Aorta (tissue), 5 donors: ENCODE data around the gene DCAF6. TPM values are rescaled to one million over a fixed set of nuclear protein-coding genes. Genes with fewer than 3 reads are reported as not detected.

ENCODE experiments used
- ATAC-seq: fragments of 200-7000 bp; cut with Tn5 transposase; one replicate; pipeline ENCODE4 v1.9.1; 2022; ENCODE audit warnings: moderate library complexity; ENCODE audit not compliant: low FRiP score
- DNase-seq, 2 donors: peaks; one replicate each; pipeline ENCODE4 v3.0.0-alpha.2; 2020
- H3K27ac ChIP-seq, 2 donors: one replicate each; pipeline ENCODE4 v1.5.1; 2013; ENCODE audit warnings: low read length in 2 of 2, mild to moderate bottlenecking in 2 of 2, moderate library complexity in 2 of 2, control low read depth in 1 of 2, inconsistent platforms in 1 of 2, low read depth in 1 of 2
- H3K27me3 ChIP-seq, 2 donors: one replicate each; pipeline ENCODE4 v1.6.1; 2013; ENCODE audit warnings: control low read depth in 1 of 2, low read length in 1 of 2, mild to moderate bottlenecking in 1 of 2, moderate library complexity in 1 of 2; ENCODE audit not compliant: insufficient read depth in 2 of 2, control insufficient read depth in 1 of 2
- H3K36me3 ChIP-seq, 2 donors: one replicate each; pipeline ENCODE4 v1.6.1; 2013; ENCODE audit warnings: control low read depth in 1 of 2, low read length in 1 of 2, mild to moderate bottlenecking in 1 of 2; ENCODE audit not compliant: insufficient read depth in 2 of 2, control insufficient read depth in 1 of 2
- H3K4me1 ChIP-seq, 2 donors: one replicate each; pipeline ENCODE4 v1.6.1; 2013; ENCODE audit warnings: low read length in 2 of 2, control low read depth in 1 of 2, mild to moderate bottlenecking in 1 of 2, moderate library complexity in 1 of 2; ENCODE audit not compliant: insufficient read depth in 2 of 2, control insufficient read depth in 1 of 2
- H3K4me3 ChIP-seq, 2 donors: one replicate each; pipeline ENCODE4 v1.5.1; 2013; ENCODE audit warnings: low read length in 2 of 2, control low read depth in 1 of 2, mild to moderate bottlenecking in 1 of 2
- H3K9me3 ChIP-seq: one replicate; pipeline ENCODE4 v1.6.1; 2013; ENCODE audit warnings: mild to moderate bottlenecking, low read length; ENCODE audit not compliant: control insufficient read depth
- WGBS, 2 donors: extraction: QIAGEN DNeasy Blood & Tissue Kit; methylation state at CpG; one replicate each; pipeline ENCODE4 v1.1.7; 2013; 5-methylcytosine and 5-hydroxymethylcytosine counted together
- intact Hi-C, 2 donors: fragments of 100-400 bp; cut with DNase I; formaldehyde crosslinking; loops; one replicate each; pipeline versions ENCODE4 v1.14.2 to v1.15.0; 2022
- polyA plus RNA-seq, 2 donors: library from polyadenylated mRNA; stranded (reverse); fragments of 200-250 nt; gene quantifications; one replicate each; pipeline ENCODE4 v1.2.3, GENCODE V29; 2013
- total RNA-seq, 2 donors: library from RNA; stranded (reverse); fragmentation: NEBNext Ultra II Directional; extraction: Animal tissue kit (Norgen Biotek cat#: 25700); gene quantifications; one replicate each; pipeline ENCODE4 v1.2.1, GENCODE V29; 2021
- donor health status: healthy with polysubstance abuse.
- donor health status: Bipolar disorder and iron deficiency.
- donor health status: DM: no; HTN: no; CAD: no.
- donor health status: DM: no; HTN: no; CAD: no.
- donor health status: DM: yes; HTN: yes; CAD: no.

DCAF6 gene
- total and polyA plus RNA-seq, 4 donors, result 37.3 to 68.7 (median 49.4) TPM

- Histone ChIP-seq H3K36me3 (peaks cover 0 to 3% of the 10 kb centered on the region in 2 donors), H3K9me3 (no peaks in the 10 kb centered on the region), H3K27ac (no peak overlapping the region), H3K27me3 (no peaks in the 10 kb centered on the region), H3K4me3 (no peak overlapping the region), H3K4me1 (no peaks in the 10 kb centered on the region)
- intact Hi-C loops, result no loop called here
- no peak for DNase-seq
- WGBS, 2 donors, result 70 to 76% methylated on average over 2 of the region's 2 CpGs
- no peak for ATAC-seq
Measured at GRCh38 chr1:167991546-167991945, 55.1 kb downstream of the DCAF6 start.

DNA sequence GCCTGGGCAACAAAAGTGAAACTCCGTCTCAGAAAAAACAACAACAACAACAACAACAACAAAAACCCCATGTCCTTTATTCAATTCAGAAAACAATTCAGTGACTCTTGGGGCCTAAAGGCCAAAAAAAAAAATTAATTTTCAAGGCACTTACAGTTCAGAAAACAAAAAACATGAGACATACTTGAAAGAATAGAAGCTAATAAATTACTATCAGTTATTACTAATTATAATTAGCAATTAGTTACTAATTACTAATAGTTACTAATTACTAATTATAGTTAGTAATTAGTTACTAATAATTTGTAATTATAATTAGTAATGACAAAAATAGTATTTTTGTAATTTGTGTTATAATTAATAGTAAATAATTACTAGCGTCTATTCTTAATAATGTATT is 57.2 kb downstream of the DCAF6 start:
- 91 to 94% methylated on average over 2 of the region's 2 CpGs for WGBS, 2 donors
- Histone ChIP-seq H3K4me3 (no peak overlapping the region), H3K9me3 (no peaks in the 10 kb centered on the region), H3K27me3 (no peaks in the 10 kb centered on the region), H3K4me1 (no peaks in the 10 kb centered on the region), H3K36me3 (peaks cover 3% of the 10 kb centered on the region in 2 donors), H3K27ac (no peak overlapping the region)
- DNase-seq (no peak), ATAC-seq (no peak)
- intact Hi-C loops, result no loop called here

GRCh38 chr1:167994560-167994959 is 58.1 kb downstream of the DCAF6 start:
- Histone ChIP-seq H3K4me1 (peaks cover 0 to 1% of the 10 kb centered on the region in 2 donors), H3K27ac (no peak overlapping the region), H3K9me3 (no peaks in the 10 kb centered on the region), H3K27me3 (no peaks in the 10 kb centered on the region), H3K36me3 (peaks cover 3% of the 10 kb centered on the region in 2 donors), H3K4me3 (no peak overlapping the region)
- ATAC-seq (no peak), DNase-seq (no peak)
- intact Hi-C loops, result no loop called here
- WGBS, 2 donors, result 66 to 68% methylated on average over 2 of the region's 2 CpGs

GRCh38 chr1:167995038-167995437 is 58.6 kb downstream of the DCAF6 start:
- no peak for ATAC-seq
- H3K4me1 ChIP-seq, result peaks cover 0 to 1% of the 10 kb centered on the region in 2 donors
- intact Hi-C loops, result no loop called here
- peaks cover 3% of the 10 kb centered on the region in 2 donors for H3K36me3 ChIP-seq
- no peak overlapping the region for H3K4me3 ChIP-seq
- DNase-seq, result no peak
- H3K9me3 ChIP-seq, result no peaks in the 10 kb centered on the region
- H3K27ac ChIP-seq, result no peak overlapping the region
- WGBS, 2 donors, result 86 to 89% methylated on average over 3 of the region's 3 CpGs
- no peaks in the 10 kb centered on the region for H3K27me3 ChIP-seq

DNA sequence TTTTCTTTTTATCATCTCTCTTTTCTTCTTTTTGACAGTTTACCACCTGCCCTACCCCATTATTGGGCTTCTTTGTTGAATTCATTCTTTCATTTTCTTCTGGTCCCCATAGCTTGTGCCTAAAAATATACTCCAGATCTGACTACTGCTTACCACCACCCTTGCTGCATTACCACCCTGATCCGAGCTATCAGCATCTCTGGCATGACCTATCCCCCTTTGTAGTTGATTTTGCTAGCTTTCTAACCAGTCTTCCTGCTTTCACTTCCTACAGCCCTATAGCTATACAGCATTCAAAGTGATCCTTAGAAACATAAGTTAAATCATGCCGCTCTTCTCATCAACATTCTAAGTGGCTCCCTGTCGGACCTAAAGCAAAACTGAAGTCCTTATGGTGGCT is 59.8 kb downstream of the DCAF6 start:
- intact Hi-C loops, result no loop called here
- DNase-seq (no peak), ATAC-seq (no peak)
- Histone ChIP-seq H3K9me3 (no peaks in the 10 kb centered on the region), H3K27me3 (no peaks in the 10 kb centered on the region), H3K36me3 (peaks cover 3% of the 10 kb centered on the region in 2 donors), H3K4me3 (no peak overlapping the region), H3K27ac (no peak overlapping the region), H3K4me1 (peaks cover 0 to 1% of the 10 kb centered on the region in 2 donors)
- 96 to 97% methylated on average over 3 of the region's 3 CpGs for WGBS, 2 donors

DNA sequence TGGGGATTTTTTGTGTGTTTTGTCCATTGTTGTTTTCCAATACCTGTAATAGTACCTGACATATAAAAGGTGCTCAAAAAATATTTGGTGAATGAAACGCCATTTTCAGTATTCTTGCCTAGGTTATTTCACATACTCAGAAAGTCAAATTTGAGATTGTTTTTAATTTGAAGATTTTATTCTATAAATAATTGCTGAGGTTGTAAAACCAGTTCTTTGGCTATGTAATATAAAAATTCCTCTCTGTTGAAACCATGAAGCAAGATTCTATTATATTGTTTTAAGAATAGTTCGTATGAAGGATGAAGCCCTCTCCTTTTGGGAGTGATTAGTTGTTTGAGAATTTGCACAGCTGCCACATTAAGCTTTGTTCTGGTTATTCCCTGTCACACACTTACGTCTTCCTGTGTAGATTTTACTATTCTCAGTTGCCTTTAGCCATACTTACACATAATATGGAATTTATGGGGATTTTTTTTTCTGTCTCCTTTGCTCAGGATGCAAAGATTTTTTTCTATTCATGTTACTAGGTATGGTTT is 60.6 kb downstream of the DCAF6 start:
- intact Hi-C loops, result no loop called here
- Histone ChIP-seq H3K27me3 (no peaks in the 10 kb centered on the region), H3K27ac (no peak overlapping the region), H3K36me3 (peaks cover 0 to 3% of the 10 kb centered on the region in 2 donors), H3K4me3 (no peak overlapping the region), H3K9me3 (no peaks in the 10 kb centered on the region), H3K4me1 (peaks cover 0 to 1% of the 10 kb centered on the region in 2 donors)
- ATAC-seq (no peak), DNase-seq (no peak)
- 42 to 58% methylated on average over 3 of the region's 3 CpGs for WGBS, 2 donors

GRCh38 chr1:167999877-168000276 is 63.4 kb downstream of the DCAF6 start:
- Histone ChIP-seq H3K9me3 (no peaks in the 10 kb centered on the region), H3K4me1 (peaks cover 0 to 1% of the 10 kb centered on the region in 2 donors), H3K27ac (no peak overlapping the region), H3K4me3 (no peak overlapping the region), H3K36me3 (peaks cover 0 to 3% of the 10 kb centered on the region in 2 donors), H3K27me3 (no peaks in the 10 kb centered on the region)
- 30 to 33% methylated on average over 3 of the region's 3 CpGs for WGBS, 2 donors
- ATAC-seq (no peak), DNase-seq (no peak)
- intact Hi-C loops, result no loop called here

DNA sequence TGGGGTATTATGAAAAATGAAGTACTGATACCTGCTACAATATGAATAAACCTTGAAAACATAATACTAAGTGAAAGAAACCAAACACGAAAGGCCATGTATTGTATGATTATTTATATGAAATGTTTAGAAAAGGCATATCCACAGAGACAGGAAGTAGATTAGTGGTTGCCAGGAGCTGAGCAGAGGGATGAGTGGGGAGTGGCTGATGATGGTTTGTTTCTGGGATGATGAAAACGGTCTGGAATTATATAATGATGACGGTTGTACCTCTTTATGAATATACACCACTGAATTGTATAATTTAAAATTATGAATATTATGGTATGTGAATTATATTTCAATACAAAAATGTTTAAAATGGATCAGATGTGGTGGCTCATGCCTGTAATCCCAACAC is 64.2 kb downstream of the DCAF6 start:
- Histone ChIP-seq H3K27ac (no peak overlapping the region), H3K4me1 (peaks cover 0 to 1% of the 10 kb centered on the region in 2 donors), H3K9me3 (no peaks in the 10 kb centered on the region), H3K36me3 (peaks cover 0 to 3% of the 10 kb centered on the region in 2 donors), H3K4me3 (no peak overlapping the region), H3K27me3 (no peaks in the 10 kb centered on the region)
- DNase-seq (no peak), ATAC-seq (no peak)
- 93 to 96% methylated on average over 3 of the region's 3 CpGs for WGBS, 2 donors
- intact Hi-C loops, result no loop called here

DNA sequence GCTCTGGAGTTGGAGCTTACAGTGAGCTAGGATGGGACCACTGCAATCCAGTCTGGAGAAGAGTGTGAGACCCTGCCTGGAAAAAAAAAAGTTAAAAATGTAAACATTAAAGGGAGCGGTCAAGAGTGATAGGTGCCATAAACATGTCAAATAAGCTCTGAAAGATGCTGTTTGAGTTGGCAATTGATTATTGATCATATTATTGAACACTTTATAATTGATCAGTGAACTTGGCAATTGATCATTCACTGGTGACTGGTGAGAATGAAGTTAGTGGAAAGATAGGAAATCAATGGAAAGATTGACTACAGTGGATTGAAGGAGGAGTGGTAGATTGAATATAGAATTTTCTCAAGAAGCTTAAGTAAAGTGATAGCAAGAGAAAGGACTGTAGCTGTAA is 64.7 kb downstream of the DCAF6 start:
- 97 to 100% methylated on average over 1 of the region's 1 CpG for WGBS, 2 donors
- DNase-seq, result no peak
- intact Hi-C loops, result no loop called here
- no peaks in the 10 kb centered on the region for H3K27me3 ChIP-seq
- H3K27ac ChIP-seq, result no peak overlapping the region
- no peak for ATAC-seq
- H3K4me1 ChIP-seq, result peaks cover 0 to 1% of the 10 kb centered on the region in 2 donors
- H3K36me3 ChIP-seq, result peaks cover 0 to 3% of the 10 kb centered on the region in 2 donors
- no peaks in the 10 kb centered on the region for H3K9me3 ChIP-seq
- H3K4me3 ChIP-seq, result no peak overlapping the region
